GM21529 (cell line): ENCODE data around the gene PDIA4.
"Not testable (repeated sequence)": the region's sequence is repeated elsewhere in the genome, so short reads cannot be mapped to it uniquely, and the experiment has no call there.

ENCODE experiments used
- ATAC-seq: cut with Tn5 transposase; IDR thresholded peaks from one replicate; pipeline ENCODE4 v1.9.1; 2021; ENCODE audit not compliant: unreplicated experiment

Gene PDIA4

GRCh38 chr7:149038641-149039040 lies 10.3 kb upstream of the PDIA4 start:
- not testable (repeated sequence) for ATAC-seq

- no peak for ATAC-seq
These were observed 8.4 kb upstream of the PDIA4 start for GRCh38 chr7:149036676-149037075.

GRCh38 chr7:149031353-149031910 lies 3.1 kb upstream of the PDIA4 start:
- ATAC-seq = no peak

- ATAC-seq = not testable (repeated sequence)
These were observed 2.1 kb upstream of the PDIA4 start for GRCh38 chr7:149030439-149030838.

- no peak for ATAC-seq
These were observed 527 bp downstream of the PDIA4 start for GRCh38 chr7:149027611-149028345.

GRCh38 chr7:149027055-149027454 lies 1.2 kb downstream of the PDIA4 start:
- ATAC-seq = no peak

GRCh38 chr7:149023662-149024061 lies 4.6 kb downstream of the PDIA4 start:
- no peak for ATAC-seq

- ATAC-seq = no peak
These were observed 5.4 kb downstream of the PDIA4 start for GRCh38 chr7:149022756-149023360.

GRCh38 chr7:149021725-149022062 lies 6.6 kb downstream of the PDIA4 start:
- peak; percentile 39 for ATAC-seq

GRCh38 chr7:149020483-149020882 lies 7.8 kb downstream of the PDIA4 start:
- ATAC-seq = no peak

- no peak for ATAC-seq
These were observed 11.4 kb downstream of the PDIA4 start for GRCh38 chr7:149016876-149017275.

- no peak for ATAC-seq
These were observed 14.0 kb downstream of the PDIA4 start for GRCh38 chr7:149014309-149014708.

GRCh38 chr7:149013876-149014275 lies 14.4 kb downstream of the PDIA4 start:
- ATAC-seq = no peak

- not testable (repeated sequence) for ATAC-seq
These were observed 15.6 kb downstream of the PDIA4 start for GRCh38 chr7:149012730-149013129.

GRCh38 chr7:149011491-149011890 lies 16.8 kb downstream of the PDIA4 start:
- no peak for ATAC-seq

GRCh38 chr7:149010451-149010850 lies 17.9 kb downstream of the PDIA4 start:
- ATAC-seq = no peak

GRCh38 chr7:149009527-149009926 lies 18.8 kb downstream of the PDIA4 start:
- ATAC-seq = no peak

- ATAC-seq = no peak
These were observed 20.7 kb downstream of the PDIA4 start for GRCh38 chr7:149007611-149008010.

GRCh38 chr7:149007146-149007545 lies 21.2 kb downstream of the PDIA4 start:
- ATAC-seq = no peak

- ATAC-seq = no peak
These were observed 22.0 kb downstream of the PDIA4 start for GRCh38 chr7:149006345-149006725.

- peak; percentile 73 for ATAC-seq
These were observed 22.6 kb downstream of the PDIA4 start for GRCh38 chr7:149005427-149006344.
